HG03196 (cell line): ENCODE measurements around the gene FSIP1.

ENCODE experiments used
- ATAC-seq: cut with Tn5 transposase; IDR thresholded peaks from one replicate; pipeline ENCODE4 v1.9.1; 2021; ENCODE audit not compliant: unreplicated experiment

FSIP1 gene

DNA sequence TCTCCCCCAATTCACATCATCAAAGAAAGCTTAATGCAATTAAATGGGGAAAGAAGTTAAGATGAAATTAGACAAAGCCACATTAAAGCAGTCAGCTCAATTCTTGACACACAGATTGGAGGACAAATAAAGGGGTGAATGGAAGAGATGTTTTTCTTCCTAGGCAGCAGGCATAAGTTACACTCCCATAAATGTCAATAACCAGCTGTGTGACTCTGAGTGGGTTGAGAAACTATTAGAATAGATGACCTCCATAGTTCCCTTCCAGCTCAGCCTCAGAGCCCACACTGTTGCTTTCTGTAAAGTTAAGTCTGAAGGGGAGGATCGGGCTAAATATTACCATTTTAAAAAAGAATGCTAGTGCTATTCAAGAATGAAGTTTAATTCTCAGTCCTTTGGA, 130.8 kb downstream of the FSIP1 start:
- ATAC-seq = no peak

DNA sequence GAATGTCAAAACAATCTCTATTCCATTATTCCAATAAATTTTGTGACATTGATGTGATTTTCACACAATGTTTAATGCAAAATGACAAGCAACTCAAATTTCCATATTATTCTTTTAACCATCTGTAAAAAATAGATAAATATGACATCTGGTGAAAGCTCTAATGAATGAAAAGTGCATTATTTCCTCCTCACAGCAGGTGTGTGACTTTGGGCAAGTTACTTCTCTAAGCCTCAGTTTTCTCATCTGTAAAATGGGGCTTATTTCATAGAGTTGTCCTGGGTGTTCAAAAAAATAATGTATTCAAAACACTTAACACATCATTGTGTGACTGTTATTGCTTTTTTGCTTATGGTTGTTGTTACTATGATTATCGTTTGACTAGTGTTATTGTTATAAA, 131.3 kb downstream of the FSIP1 start:
- no peak for ATAC-seq

- ATAC-seq = no peak
Measured at GRCh38 chr15:39649757-39650156, 132.9 kb downstream of the FSIP1 start.

DNA sequence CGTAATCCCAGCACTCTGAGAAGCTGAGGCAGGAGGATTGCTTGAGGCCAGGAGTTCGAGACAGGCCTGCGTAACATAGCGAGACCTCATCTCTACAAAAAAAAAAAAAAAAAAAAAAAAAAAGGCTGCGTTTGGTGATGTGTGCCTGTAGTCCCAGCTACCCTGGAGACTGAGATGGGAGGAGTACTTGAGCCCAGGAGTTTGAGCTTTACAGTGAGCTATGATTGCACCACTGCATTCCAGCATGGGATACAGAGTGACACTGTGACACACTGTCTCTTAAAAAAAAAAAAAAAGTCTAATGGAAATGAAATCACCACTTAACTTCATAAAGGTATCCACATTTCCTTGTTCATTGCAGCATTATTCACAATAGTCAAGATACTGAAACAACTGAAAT, 136.2 kb downstream of the FSIP1 start:
- ATAC-seq = no peak

DNA sequence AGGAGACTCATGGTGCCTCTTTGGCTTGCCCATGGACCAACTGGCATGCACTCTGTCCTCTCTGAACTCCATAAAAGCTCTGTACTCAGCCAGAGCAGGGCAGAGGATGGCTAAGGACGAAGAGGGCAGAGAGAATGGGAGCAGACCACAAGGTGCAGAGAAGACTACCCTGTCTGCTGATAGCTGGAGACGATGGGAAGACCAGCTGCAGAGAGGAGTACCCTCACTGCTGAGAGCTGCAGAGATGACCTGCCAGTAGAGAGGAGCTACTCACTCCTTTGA, 136.7 kb downstream of the FSIP1 start:
- ATAC-seq = no peak

GRCh38 chr15:39645138-39645975, 137.3 kb downstream of the FSIP1 start:
- ATAC-seq = no peak

DNA sequence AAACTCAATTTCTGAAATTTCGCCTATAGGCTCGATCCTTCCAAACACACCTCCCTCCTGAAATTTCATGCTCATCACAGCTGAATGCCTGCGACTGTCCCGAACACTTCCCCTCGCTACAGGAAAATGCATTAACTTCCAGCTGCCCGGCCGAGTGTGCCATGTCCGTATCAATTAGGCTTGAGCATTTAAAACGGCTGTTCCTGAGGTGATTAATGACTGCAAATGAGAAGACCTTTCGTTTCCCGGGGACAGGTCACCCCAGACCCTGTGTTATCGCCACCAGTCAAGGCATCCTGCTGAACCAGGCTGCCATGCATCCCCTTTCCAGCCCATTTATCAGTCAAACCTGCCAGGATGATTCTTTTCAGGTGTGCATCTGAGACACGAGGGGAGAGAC, 138.5 kb downstream of the FSIP1 start:
- no peak for ATAC-seq

GRCh38 chr15:39643727-39644126, 138.9 kb downstream of the FSIP1 start:
- ATAC-seq = no peak

DNA sequence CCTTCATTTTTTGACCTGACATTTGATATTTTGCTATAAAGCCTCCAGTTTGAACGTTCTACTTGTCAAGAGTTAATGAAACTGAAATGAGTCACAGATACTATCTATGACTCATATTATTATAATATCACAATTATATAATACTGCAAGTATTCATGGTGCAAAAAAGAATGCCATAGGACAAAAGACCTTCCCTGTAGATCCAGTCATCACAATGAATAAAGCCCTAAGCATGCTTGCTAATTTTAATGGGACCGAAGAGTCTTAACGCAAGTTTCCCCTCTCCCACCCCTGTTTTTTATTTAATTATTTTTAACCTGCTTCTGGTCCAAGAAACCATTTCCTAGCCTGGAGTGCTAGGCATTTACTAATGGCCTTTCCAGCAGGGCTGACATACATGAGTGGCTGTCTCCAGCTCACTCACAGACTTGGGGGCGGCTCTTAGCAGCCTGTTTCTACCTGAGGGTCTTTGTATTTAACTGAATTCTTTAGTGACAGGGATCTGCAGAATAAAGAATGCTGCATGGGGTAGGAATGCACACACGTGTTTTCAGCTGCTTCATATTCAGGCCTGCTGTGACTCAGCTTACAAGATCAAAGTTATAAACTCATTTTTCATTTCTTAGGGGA, 140.5 kb downstream of the FSIP1 start:
- no peak for ATAC-seq

DNA sequence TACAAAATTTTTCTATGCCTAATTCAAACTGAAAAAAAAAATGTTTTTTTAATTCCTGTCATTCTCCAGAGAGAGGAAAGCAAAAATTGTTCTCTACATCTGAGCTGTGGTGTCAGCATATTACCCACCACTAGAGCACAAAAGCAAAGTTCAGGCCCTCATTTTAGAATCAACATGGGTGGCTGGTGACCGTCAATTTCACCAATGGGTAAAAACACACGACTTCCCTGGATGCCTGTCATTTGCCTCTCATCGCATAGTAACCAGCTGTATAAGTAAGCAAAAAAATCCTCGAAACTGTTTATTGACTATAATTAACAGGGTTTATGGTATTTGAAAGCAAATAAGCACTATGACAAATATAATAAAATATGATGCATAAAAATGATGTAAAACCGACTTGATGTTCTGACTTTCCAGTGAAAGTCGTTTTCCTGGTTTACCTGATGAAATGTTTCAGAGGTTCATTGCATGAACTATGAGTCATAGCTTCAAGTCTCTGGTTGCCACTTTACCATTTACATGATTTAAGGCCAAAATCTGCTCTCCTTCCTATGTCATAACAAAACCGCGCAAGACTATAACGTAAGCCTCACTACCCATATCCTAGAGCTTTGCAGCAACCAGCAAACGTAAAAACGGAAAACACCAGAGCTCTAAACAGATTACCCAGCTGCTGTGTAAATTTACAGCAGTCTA, 141.3 kb downstream of the FSIP1 start:
- no peak for ATAC-seq

DNA sequence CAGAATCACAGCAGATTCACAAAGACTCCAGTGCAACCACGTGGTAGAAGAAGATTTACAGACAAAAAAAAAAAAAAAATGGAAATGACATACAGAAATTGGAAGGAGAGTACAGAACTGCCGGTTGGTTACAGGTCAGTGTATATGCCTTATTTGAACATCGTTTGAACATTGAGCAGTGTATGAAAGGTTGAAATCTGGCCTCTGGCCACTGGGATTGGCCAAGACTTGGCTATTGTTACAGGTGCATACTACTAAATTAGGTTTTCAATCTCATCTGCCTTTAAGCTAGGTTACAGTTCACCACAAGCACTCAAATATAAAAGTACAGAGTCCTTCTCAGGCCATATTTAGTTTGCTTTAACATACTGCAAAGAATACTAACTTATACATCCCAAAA, 142.0 kb downstream of the FSIP1 start:
- ATAC-seq = no peak

GRCh38 chr15:39639037-39639436, 143.6 kb downstream of the FSIP1 start:
- ATAC-seq = no peak

DNA sequence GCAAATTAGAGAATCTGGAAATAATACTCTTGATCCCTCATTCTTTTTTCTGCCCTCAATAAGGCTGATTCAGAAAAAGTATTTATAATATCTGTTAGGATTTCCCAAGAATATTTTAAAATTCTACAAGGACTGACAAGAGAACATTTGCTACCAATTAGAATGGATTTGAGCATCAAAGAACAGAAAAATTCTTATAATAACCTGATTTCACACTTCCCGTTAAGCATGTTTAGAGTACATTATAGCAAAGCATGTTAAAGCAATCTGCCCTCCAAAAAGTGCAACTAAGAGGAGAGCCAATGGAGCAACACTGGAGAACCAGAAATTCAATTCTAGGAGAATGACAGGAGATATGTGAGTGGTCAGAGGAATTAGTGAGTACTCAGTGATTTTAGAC, 144.6 kb downstream of the FSIP1 start:
- no peak for ATAC-seq

- ATAC-seq = no peak
Measured at GRCh38 chr15:39631357-39631756, 151.3 kb downstream of the FSIP1 start.

GRCh38 chr15:39629906-39630305, 152.7 kb downstream of the FSIP1 start:
- ATAC-seq = no peak

DNA sequence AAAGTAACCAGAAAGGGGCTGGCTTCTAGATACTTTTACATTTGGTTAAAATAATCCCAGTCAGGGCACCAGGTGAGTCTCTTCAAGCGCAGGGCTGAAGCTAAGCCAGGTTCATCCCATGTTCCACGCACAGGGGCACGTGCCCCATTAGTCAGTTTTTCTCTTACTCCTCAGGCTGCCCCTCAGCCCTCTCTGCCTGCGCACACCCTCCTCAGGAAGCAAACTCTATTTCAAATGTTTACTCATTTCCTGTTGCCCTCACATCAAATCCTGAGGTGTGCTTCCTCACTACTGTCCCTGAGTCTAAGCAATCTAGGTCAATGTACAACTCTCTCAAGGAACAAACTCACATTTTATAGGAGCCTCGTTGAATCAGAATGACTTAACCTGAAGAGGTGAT, 153.3 kb downstream of the FSIP1 start:
- no peak for ATAC-seq

DNA sequence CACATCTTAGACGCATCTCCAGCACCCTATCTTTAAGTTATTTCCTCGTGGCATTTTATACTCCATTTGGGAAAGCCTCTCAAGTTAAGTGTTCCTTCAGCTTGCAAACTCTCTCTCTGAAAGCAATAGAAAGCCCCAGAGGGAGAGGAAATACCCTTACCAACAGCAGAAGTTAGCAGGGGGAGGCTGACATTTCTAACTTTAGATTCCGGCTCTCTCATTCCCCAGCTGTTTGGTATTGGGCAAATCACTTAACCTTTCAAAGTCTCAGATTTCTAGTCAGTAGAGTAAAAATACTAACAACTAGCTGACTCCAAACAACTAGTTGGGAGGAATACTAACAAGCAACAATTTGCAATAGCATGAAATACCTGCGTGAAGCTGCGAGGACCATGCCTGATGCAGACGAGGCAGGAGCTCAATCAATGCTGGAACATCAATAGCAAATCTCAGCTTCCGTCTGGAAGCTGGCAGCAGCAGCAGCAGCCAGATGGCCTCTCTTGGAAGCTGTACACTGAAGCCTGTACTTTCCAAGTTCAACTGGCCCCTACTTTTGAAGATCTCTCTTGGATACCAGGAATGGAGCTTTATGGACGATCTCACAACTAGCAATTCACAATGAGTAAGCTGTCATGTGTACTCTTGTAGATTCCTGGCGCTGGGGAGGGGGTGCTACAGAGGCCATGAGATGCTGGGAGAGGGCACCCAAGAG, 153.9 kb downstream of the FSIP1 start:
- no peak for ATAC-seq

GRCh38 chr15:39628144-39628508, 154.5 kb downstream of the FSIP1 start:
- no peak for ATAC-seq

DNA sequence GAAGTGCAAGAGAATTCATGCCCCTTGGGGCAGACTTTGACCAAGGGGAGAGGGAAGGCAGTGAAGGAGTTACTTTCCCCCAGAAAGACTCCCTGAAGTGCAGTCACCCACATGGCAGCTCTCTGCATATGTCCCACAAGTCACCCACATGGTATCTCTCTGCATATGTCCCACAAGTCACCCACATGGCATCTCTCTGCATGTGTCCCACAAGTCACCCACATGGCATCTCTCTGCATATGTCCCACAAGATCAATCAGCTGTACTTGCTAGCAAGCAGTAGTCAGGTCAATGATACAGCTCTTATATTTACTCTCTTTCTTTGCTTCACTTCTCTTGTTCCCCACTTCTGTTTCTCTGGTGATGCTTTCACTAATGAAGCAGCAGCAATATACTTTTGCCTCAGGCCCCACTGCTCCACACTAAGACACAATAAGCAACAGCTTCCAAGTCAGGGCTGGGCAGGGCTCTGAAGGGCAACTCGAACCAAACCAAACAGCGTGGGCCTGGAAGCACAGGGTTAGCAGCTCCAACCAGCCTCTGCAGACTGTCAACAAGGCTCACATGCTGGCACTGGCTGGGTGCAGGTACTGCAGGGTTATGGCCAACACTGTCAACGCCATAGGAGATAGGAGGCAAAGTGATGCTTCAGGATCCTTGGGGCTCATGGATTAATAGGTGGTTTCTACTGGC, 155.0 kb downstream of the FSIP1 start:
- ATAC-seq = no peak

GRCh38 chr15:39625856-39626255, 156.8 kb downstream of the FSIP1 start:
- ATAC-seq = no peak

DNA sequence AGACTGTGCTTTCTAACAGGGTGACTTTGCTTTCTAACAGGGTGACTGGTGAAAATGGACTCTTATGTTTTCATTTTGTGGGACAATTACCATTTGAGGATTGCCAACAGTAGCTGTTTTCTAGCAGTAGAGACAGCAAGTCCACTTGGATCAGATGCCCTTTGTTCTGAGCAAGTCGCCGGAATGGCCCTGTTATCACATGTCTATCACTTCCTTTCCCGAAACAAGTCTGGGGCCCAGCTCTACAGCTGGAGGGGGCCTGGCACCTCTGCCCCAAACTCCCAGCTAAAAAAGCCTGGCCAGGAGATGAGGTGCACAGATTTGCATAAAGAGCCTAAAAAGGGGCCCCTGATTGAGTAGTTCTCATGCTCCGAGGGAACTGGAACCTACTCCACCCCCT, 157.2 kb downstream of the FSIP1 start:
- ATAC-seq = no peak
